Measurements from ENCODE around the gene PACC1.

GRCh38 chr1:212329105-212329504 lies 85.6 kb downstream of the PACC1 start:
- no peak for TF ChIP-seq CTCF (IDR thresholded peaks at IDR 0.05)
- no peak for TF ChIP-seq POLR2A (IDR thresholded peaks at IDR 0.05)
